Progenitor cell of endocrine pancreas (in vitro differentiated cells): ENCODE results near the gene GPR107. TPM values are rescaled to one million over a fixed set of nuclear protein-coding genes. Genes with fewer than 3 reads are reported as not detected.
"Not testable (repeated sequence)": the region's sequence is repeated elsewhere in the genome, so short reads cannot be mapped to it uniquely, and the experiment has no call there.

ENCODE experiments used
- DNase-seq: peaks from one replicate; pipeline ENCODE4 v3.0.0; 2021; ENCODE audit warnings: low spot score; ENCODE audit not compliant: unreplicated experiment
- H3K27ac Mint-ChIP-seq: 2 replicates; pipeline ENCODE4 v1.8.0; 2021; ENCODE audit warnings: mild to moderate bottlenecking, moderate library complexity, mixed read lengths
- H3K27me3 Mint-ChIP-seq: 2 replicates; pipeline ENCODE4 v1.8.0; 2021; ENCODE audit warnings: mixed read lengths
- H3K36me3 Mint-ChIP-seq: 2 replicates; pipeline ENCODE4 v1.8.0; 2022; ENCODE audit warnings: mixed read lengths; ENCODE audit not compliant: insufficient read depth
- H3K4me1 Mint-ChIP-seq: 2 replicates; pipeline ENCODE4 v1.8.0; 2021; ENCODE audit warnings: low read depth, mixed read lengths
- H3K4me3 Mint-ChIP-seq: 2 replicates; pipeline ENCODE4 v1.8.0; 2021; ENCODE audit warnings: low read depth, mild to moderate bottlenecking, moderate library complexity, mixed read lengths
- H3K9me3 Mint-ChIP-seq: 2 replicates; pipeline ENCODE4 v1.8.0; 2021; ENCODE audit warnings: low read depth, mixed read lengths
- total RNA-seq: library from RNA; stranded (reverse); gene quantifications from 2 replicates; pipeline ENCODE4 v1.2.1, GENCODE V29; 2021
- TF ChIP-seq, protein P1 (sequence below): fragments of 200-600 bp; sonication (generic); IDR thresholded peaks from one replicate; pipeline ENCODE4 v1.5.0; 2021; ENCODE audit warnings: antibody characterized with exemption, mild to moderate bottlenecking; ENCODE audit not compliant: unreplicated experiment

Gene GPR107
- total RNA-seq, 1 donor from 2014 or later = 48.7 TPM

DNA sequence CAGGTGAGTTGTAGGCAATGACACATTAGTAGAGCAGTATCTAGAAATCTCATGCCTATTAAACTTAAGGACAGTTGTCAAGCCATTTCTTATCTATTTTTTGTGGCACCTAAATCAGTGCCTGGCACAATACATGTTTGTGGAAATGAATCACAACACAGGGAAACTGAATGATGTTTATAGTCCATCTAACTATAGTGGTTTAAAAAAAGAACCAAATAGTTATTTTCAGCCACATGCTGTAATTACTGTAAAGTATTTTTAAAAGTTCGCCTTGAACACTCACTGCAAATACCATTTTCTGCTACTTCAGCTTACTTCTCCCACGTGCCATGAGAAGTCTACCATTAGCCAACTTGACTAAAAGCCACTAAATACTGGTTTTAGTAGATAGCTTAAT is 32.6 kb upstream of the GPR107 start:
- H3K9me3 Mint-ChIP-seq = no peaks in the 10 kb centered on the region
- peaks cover 5% of the 10 kb centered on the region for H3K36me3 Mint-ChIP-seq
- H3K4me1 Mint-ChIP-seq = peaks cover 1% of the 10 kb centered on the region
- no peak for DNase-seq
- no peak overlapping the region for H3K27ac Mint-ChIP-seq
- H3K27me3 Mint-ChIP-seq = no peaks in the 10 kb centered on the region
- H3K4me3 Mint-ChIP-seq = no peak overlapping the region
- TF ChIP-seq, protein P1, sequence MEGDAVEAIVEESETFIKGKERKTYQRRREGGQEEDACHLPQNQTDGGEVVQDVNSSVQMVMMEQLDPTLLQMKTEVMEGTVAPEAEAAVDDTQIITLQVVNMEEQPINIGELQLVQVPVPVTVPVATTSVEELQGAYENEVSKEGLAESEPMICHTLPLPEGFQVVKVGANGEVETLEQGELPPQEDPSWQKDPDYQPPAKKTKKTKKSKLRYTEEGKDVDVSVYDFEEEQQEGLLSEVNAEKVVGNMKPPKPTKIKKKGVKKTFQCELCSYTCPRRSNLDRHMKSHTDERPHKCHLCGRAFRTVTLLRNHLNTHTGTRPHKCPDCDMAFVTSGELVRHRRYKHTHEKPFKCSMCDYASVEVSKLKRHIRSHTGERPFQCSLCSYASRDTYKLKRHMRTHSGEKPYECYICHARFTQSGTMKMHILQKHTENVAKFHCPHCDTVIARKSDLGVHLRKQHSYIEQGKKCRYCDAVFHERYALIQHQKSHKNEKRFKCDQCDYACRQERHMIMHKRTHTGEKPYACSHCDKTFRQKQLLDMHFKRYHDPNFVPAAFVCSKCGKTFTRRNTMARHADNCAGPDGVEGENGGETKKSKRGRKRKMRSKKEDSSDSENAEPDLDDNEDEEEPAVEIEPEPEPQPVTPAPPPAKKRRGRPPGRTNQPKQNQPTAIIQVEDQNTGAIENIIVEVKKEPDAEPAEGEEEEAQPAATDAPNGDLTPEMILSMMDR = no peak

DNA sequence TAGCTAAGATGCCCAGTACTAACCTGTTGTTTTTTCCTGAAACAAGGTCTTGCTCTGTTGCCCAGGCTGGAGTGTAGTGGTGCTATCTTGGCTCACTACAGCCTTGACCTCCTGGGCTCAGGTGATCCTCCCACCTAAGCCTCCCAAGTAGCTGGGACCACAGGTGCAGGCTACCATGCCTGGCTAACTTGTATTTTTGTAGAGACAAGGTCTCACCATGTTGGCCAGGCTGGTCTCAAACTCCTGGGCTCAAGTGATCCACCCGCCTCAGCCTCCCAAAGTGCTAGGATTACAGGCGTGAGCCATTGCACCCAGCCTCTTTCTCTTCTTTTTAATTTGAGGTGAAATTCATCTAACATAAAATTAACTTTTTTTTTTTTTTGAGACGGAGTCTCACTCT is 31.9 kb upstream of the GPR107 start:
- not testable (repeated sequence) for H3K4me3 Mint-ChIP-seq, H3K9me3 Mint-ChIP-seq

DNA sequence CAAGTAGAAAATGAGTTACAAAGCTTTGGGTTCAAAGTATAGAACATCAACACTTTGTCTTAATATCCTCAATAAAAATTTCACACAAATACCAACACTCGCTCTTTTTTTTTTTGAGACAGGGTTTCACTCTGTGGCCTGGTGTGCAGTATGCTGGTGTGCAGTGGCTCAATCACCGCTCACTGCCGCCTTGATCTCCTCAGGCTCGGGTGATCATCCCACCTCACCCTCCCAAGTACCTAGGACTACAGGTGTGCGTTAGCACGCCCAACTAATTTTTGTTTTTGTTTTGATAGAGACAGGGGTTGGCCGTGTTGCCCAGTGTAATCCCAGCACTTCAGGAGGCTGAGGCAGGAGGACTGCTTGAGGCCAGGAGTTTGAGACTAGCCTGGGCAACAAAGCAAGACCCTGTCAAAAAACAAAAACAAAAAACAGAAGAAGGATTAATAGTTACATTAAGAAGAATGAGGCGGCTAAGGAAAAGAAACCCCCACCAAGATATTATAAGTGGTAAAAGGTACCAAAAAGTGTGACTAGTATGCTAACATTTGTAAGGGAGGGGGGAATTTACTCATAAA is 31.1 kb upstream of the GPR107 start:
- DNase-seq = no peak
- Mint-ChIP-seq H3K9me3 (no peaks in the 10 kb centered on the region), H3K27me3 (no peaks in the 10 kb centered on the region), H3K36me3 (peaks cover 1% of the 10 kb centered on the region), H3K27ac (no peak overlapping the region), H3K4me3 (no peak overlapping the region), H3K4me1 (peaks cover 1% of the 10 kb centered on the region)
- TF ChIP-seq, protein P1 = no peak

More for the DNA sequence above, 31.9 kb upstream of the GPR107 start:
- H3K4me1 Mint-ChIP-seq, DNase-seq, H3K27me3 Mint-ChIP-seq, H3K36me3 Mint-ChIP-seq, H3K27ac Mint-ChIP-seq: not testable (repeated sequence)

DNA sequence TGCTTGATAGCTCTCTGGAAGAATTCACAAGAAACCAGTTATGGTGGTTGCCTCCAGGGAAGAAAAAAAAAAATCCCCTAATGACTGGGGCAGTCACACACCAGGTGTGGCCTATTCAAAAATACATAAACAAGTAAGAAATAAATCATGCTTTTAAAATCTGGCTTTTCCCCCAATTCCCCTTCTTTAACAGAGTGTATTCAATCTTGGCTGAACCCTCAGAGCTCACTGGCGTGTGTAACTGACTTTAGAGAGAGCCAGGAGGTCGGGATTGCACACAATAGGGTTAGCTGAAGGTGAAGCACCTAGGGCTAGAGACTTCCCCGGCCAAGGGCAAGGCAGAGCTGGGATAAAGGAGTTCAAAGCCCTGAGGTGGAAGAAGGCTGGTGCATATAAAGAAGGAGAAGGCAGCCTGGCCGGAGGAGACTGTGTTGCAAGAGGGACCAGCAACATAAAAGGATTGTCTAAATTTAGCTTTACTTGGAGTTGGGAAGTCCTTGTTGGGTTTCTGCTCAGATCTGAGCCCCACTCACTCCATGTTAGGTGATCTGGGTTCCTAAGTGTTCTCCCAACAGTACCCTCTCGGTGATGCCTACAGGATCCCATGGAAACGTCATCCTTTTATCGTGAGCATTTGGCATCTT is 30.4 kb upstream of the GPR107 start:
- Mint-ChIP-seq H3K36me3 (peaks cover 1% of the 10 kb centered on the region), H3K27ac (peak overlapping the region; percentile 46), H3K9me3 (no peaks in the 10 kb centered on the region), H3K4me3 (no peak overlapping the region), H3K27me3 (no peaks in the 10 kb centered on the region), H3K4me1 (peaks cover 1% of the 10 kb centered on the region)
- TF ChIP-seq, protein P1 = no peak
- no peak for DNase-seq

DNA sequence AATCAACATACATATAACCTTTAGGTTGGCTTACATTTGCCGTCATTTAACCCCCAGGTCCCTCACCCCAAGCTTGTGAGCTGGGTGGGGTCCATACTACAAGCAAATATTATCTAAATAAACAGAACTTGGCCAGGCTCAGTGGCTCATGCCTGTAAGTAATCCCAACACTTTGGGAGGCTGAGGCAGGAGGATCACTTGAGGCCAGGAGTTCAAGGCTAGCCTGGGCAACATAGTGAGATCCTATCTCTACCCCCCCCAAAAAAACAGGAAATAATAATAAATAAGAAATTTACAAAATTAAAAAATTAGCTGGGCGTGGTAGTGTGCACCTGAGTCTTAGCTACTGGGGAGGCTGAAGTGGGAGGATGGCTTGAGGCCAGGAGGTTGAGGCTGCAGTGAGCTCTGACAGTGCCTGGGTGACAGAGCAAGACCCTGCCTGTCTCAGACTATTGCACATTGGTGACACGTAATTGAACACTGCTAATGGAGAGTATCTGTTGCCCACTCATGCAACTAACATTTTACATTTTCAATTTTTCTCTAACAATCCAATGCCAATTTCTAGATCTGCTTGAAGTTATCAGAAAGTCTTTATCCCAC is 29.6 kb upstream of the GPR107 start:
- no peak overlapping the region for H3K27ac Mint-ChIP-seq
- no peaks in the 10 kb centered on the region for H3K9me3 Mint-ChIP-seq
- no peaks in the 10 kb centered on the region for H3K27me3 Mint-ChIP-seq
- H3K36me3 Mint-ChIP-seq = peaks cover 1% of the 10 kb centered on the region
- no peak overlapping the region for H3K4me3 Mint-ChIP-seq
- TF ChIP-seq, protein P1 = no peak
- peaks cover 8% of the 10 kb centered on the region for H3K4me1 Mint-ChIP-seq
- DNase-seq = no peak
